ENCODE results near the gene EVI2B. TPM values are rescaled to one million over a fixed set of nuclear protein-coding genes. Genes with fewer than 3 reads are reported as not detected.
"Not testable (repeated sequence)": the region's sequence is repeated elsewhere in the genome, so short reads cannot be mapped to it uniquely, and the experiment has no call there.

Gene EVI2B
- total and polyA plus RNA-seq, 9 donors: 1.7 to 31.9 (median 3.0) TPM

DNA sequence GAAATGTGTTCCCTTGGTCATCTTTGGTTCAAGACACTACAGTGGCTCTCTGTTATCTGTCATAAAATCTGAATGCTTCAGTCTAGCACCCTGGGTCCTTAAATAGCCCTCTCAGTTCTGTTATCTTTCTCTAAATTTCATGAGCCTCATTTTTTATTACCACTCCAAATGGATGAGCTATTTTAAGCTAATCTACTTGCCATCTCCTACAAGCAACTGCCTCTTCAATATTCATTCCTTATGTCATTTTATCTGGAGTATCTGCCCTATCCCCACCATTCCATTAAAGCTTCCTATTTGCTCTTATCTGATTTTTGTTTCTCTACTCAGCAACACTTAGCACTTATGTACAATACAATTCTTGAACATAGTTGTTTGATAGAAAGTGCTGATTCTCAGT is 35.6 kb upstream of the EVI2B start:
- Histone ChIP-seq H3K27ac (no peak overlapping the region), H3K4me3 (no peak overlapping the region), H3K9me3 (no peaks in the 10 kb centered on the region), H3K4me1 (ENCODE audit: insufficient read depth) (no peaks in the 10 kb centered on the region), H3K27me3 (no peaks in the 10 kb centered on the region), H3K36me3 (no peaks in the 10 kb centered on the region)
- TF ChIP-seq, protein P1, sequence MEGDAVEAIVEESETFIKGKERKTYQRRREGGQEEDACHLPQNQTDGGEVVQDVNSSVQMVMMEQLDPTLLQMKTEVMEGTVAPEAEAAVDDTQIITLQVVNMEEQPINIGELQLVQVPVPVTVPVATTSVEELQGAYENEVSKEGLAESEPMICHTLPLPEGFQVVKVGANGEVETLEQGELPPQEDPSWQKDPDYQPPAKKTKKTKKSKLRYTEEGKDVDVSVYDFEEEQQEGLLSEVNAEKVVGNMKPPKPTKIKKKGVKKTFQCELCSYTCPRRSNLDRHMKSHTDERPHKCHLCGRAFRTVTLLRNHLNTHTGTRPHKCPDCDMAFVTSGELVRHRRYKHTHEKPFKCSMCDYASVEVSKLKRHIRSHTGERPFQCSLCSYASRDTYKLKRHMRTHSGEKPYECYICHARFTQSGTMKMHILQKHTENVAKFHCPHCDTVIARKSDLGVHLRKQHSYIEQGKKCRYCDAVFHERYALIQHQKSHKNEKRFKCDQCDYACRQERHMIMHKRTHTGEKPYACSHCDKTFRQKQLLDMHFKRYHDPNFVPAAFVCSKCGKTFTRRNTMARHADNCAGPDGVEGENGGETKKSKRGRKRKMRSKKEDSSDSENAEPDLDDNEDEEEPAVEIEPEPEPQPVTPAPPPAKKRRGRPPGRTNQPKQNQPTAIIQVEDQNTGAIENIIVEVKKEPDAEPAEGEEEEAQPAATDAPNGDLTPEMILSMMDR (IDR thresholded peaks at IDR 0.05): no peak
- TF ChIP-seq EP300 (IDR thresholded peaks at IDR 0.05) (no peak), POLR2A (IDR thresholded peaks at IDR 0.05) (no peak)
- no peak for DNase-seq
- intact Hi-C loops (cut with DNase I): no loop called here

DNA sequence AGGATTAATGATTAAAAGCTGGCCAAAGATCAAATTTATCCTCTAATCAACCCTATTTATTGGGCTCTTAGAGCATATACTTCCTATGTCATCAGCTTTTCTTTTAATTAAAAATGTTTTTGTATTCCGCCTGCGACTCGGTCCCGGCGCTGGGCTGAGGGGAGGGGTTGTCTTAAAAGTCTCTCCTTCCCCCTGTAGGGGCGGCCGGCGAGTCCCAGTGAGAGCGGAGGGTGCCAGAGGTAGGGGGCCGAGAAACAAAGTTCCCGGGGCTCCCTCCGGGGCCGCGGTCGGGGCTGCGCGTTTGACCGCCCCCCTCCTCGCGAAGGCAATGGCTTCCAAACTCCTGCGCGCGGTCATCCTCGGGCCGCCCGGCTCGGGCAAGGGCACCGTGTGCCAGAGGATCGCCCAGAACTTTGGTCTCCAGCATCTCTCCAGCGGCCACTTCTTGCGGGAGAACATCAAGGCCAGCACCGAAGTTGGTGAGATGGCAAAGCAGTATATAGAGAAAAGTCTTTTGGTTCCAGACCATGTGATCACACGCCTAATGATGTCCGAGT is 31.4 kb upstream of the EVI2B start:
- intact Hi-C loops (cut with DNase I); H3K4me1 ChIP-seq (ENCODE audit: insufficient read depth); DNase-seq; H3K9me3 ChIP-seq; H3K4me3 ChIP-seq; H3K27ac ChIP-seq; H3K27me3 ChIP-seq; H3K36me3 ChIP-seq: not testable (repeated sequence)
- 93 to 97% (median 93%) methylated on average over 12 to 23 of the region's 34 CpGs for WGBS, 3 donors

DNA sequence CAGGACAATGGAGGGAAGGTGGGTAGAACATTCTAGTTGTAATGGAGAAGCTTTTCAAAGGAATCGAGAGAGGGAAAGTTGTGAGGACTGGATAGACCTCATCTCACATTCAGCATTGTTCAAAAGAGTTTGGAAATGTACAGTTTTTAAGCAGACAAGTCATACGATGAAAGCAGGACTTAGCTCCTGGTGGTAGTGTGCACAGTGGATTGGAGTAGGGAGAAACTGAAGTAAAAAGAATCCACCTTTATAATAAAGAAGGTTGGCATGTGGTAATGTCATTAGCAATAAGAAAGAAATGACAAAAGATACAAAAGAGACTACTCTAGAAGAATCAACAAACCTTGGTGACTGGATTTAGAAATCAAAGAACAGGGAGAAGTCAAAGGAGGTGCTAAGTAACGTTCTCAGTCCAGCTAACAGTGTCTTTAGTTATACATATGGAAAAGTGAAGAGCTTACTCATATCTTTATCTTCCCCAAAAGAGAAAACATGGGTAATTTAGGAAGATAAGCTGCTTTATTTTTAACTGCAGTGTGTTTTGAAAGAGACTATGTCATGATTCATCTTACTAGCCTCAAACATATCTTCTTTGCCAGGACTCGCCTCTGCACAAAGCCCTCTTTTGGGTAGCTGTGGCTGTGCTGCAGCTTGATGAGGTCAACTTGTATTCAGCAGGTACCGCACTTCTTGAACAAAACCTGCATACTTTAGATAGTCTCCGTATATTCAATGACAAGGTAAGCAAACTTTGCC is 26.2 kb upstream of the EVI2B start:
- Histone ChIP-seq H3K4me1 (ENCODE audit: insufficient read depth) (peaks cover 2% of the 10 kb centered on the region), H3K4me3 (no peak overlapping the region), H3K36me3 (no peaks in the 10 kb centered on the region), H3K27ac (no peak overlapping the region), H3K9me3 (no peaks in the 10 kb centered on the region), H3K27me3 (no peaks in the 10 kb centered on the region)
- TF ChIP-seq EP300 (IDR thresholded peaks at IDR 0.05) (no peak), POLR2A (IDR thresholded peaks at IDR 0.05) (no peak)
- TF ChIP-seq, protein P1 (IDR thresholded peaks at IDR 0.05): no peak
- intact Hi-C loops (cut with DNase I): no loop called here
- DNase-seq: peak in 1 of 5 donors; percentile 13
- WGBS, 3 donors: 33 to 52% (median 35%) methylated on average over 6 of the region's 6 CpGs

DNA sequence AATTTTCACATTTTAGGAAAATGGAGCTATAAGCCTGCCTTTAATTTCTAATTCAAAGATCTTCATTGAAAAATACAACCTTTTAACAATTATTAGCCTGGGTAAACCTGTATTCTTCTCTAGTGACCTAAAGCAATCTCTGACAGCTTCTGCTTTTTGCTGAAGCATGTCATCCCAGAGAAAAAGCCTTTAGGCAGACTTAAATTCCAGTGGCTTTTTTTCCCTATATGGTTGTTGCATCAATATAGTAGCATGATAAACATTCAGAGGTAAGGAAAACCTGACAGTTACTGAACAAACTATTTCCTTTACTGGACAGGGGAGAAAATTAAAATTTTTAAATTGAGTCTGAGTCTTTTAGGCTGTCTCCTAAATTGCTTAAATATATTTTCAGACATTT is 15.4 kb upstream of the EVI2B start:
- Histone ChIP-seq H3K4me1 (ENCODE audit: insufficient read depth) (no peaks in the 10 kb centered on the region), H3K36me3 (no peaks in the 10 kb centered on the region), H3K27ac (no peak overlapping the region), H3K27me3 (no peaks in the 10 kb centered on the region), H3K4me3 (no peak overlapping the region), H3K9me3 (no peaks in the 10 kb centered on the region)
- TF ChIP-seq, protein P1 (IDR thresholded peaks at IDR 0.05): no peak
- TF ChIP-seq POLR2A (IDR thresholded peaks at IDR 0.05) (no peak), EP300 (IDR thresholded peaks at IDR 0.05) (no peak)
- intact Hi-C loops (cut with DNase I): no loop called here
- no peak for DNase-seq

DNA sequence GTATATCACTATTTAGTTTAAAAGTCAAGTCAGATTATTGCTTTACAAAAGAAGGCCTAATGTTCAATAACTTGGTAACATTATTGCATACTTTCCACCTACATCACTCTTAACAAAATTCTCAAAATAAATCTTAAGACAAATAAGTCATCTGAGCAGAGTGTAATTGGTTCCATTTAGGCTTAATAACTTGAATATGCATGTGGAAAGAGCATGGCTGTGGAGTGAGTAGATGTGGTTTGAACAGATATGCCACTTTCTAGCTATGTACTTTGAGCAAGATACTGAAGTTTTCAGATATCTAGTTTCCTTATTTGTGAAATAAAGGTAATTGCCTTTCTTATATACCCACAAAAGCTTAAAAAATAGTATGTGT is 14.3 kb upstream of the EVI2B start:
- H3K4me1 ChIP-seq (ENCODE audit: insufficient read depth): no peaks in the 10 kb centered on the region
- no peak for DNase-seq
- H3K27me3 ChIP-seq: no peaks in the 10 kb centered on the region
- no peak overlapping the region for H3K27ac ChIP-seq
- H3K9me3 ChIP-seq: no peaks in the 10 kb centered on the region
- intact Hi-C loops (cut with DNase I): no loop called here
- no peak overlapping the region for H3K4me3 ChIP-seq
- TF ChIP-seq, protein P1 (IDR thresholded peaks at IDR 0.05): no peak
- no peaks in the 10 kb centered on the region for H3K36me3 ChIP-seq

Data from ovary (tissue), 9 donors.